HG03378 (cell line): ENCODE data around the gene WNT3A.
"Not testable (repeated sequence)": the region's sequence is repeated elsewhere in the genome, so short reads cannot be mapped to it uniquely, and the experiment has no call there.

Source experiments
- ATAC-seq: cut with Tn5 transposase; IDR thresholded peaks from one replicate; pipeline ENCODE4 v1.9.1; 2021; ENCODE audit warnings: mild to moderate bottlenecking, moderate library complexity; ENCODE audit not compliant: unreplicated experiment

Gene WNT3A

GRCh38 chr1:228006786-228007048 lies at the start of gene WNT3A:
WNT3A (plus strand) TSS chr1:228006998; CDS start chr1:228007129, 131 bp downstream.
- ATAC-seq: no peak

- no peak for ATAC-seq
Observed at GRCh38 chr1:227958617-227959324, 48.0 kb upstream of the WNT3A start.

- no peak for ATAC-seq
Observed at GRCh38 chr1:227959325-227959860, 47.4 kb upstream of the WNT3A start.

- no peak for ATAC-seq
Observed at GRCh38 chr1:227961651-227962466, 44.9 kb upstream of the WNT3A start.

GRCh38 chr1:227966733-227967132 lies 40.1 kb upstream of the WNT3A start:
- ATAC-seq: not testable (repeated sequence)

GRCh38 chr1:227967815-227968214 lies 39.0 kb upstream of the WNT3A start:
- not testable (repeated sequence) for ATAC-seq

- ATAC-seq: not testable (repeated sequence)
Observed at GRCh38 chr1:227970076-227970995, 36.5 kb upstream of the WNT3A start.

GRCh38 chr1:227971216-227971615 lies 35.6 kb upstream of the WNT3A start:
- ATAC-seq: not testable (repeated sequence)

GRCh38 chr1:227971643-227972282 lies 35.0 kb upstream of the WNT3A start:
- ATAC-seq: not testable (repeated sequence)

- ATAC-seq: not testable (repeated sequence)
Observed at GRCh38 chr1:227972283-227972679, 34.5 kb upstream of the WNT3A start.

- ATAC-seq: not testable (repeated sequence)
Observed at GRCh38 chr1:227972843-227973374, 33.9 kb upstream of the WNT3A start.

GRCh38 chr1:227973724-227974288 lies 33.0 kb upstream of the WNT3A start:
- not testable (repeated sequence) for ATAC-seq

- not testable (repeated sequence) for ATAC-seq
Observed at GRCh38 chr1:227975583-227976283, 31.1 kb upstream of the WNT3A start.

GRCh38 chr1:227987181-227987580 lies 19.6 kb upstream of the WNT3A start:
- no peak for ATAC-seq

- ATAC-seq: no peak
Observed at GRCh38 chr1:227994632-227995300, 12.0 kb upstream of the WNT3A start.

GRCh38 chr1:227996187-227996950 lies 10.4 kb upstream of the WNT3A start:
- ATAC-seq: no peak

GRCh38 chr1:227998374-227999055 lies 8.3 kb upstream of the WNT3A start:
- ATAC-seq: no peak
